NCI-H446 (cell line): ENCODE results near the gene CABP2.
A peak's percentile ranks its signal among the peaks of the same experiment; 100 is the strongest.

Experiments
- DNase-seq, 2 experiments: peaks; one replicate each; lab custom pipeline; 2025; lab: John Stamatoyannopoulos, UW

The CABP2 gene

DNA sequence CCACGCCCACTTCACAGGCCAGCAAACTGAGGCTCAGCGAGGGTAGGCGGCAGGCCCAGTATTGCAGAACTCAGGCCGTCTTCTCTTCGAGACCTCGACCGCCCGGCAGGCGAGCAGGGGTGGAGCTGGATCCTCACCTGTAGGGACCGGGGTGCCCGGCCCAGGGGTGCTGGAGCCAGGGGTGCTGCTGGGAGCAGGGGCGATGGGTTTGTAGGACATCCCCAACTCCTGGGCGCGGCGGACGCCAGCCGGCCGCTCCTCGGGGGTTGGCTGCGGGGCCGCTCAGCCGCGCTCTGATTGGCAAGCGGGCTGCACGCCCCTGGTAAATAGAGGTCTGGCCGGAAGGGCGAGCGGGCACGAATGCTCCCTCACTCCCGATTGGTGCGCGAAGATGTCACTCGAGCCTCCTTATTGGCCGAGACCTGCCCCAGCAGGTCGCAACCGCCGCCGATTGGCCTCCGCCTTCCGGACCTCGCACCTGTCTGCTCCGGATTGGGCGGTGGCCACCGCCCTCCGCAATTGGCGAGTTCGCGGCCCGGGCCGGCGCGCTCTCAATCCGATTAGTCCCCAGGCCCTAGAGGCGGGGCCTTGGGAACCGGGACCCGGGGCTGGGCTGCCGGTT is 15.3 kb downstream of the CABP2 start, which contains the start of gene CDK2AP2:
Gene CDK2AP2, minus strand, starts transcription at position 299 of the 622 bp plus-strand sequence. Its CDS starts 80 bp downstream, at position 219.
- DNase-seq: peak; percentile 98 to 100

DNA sequence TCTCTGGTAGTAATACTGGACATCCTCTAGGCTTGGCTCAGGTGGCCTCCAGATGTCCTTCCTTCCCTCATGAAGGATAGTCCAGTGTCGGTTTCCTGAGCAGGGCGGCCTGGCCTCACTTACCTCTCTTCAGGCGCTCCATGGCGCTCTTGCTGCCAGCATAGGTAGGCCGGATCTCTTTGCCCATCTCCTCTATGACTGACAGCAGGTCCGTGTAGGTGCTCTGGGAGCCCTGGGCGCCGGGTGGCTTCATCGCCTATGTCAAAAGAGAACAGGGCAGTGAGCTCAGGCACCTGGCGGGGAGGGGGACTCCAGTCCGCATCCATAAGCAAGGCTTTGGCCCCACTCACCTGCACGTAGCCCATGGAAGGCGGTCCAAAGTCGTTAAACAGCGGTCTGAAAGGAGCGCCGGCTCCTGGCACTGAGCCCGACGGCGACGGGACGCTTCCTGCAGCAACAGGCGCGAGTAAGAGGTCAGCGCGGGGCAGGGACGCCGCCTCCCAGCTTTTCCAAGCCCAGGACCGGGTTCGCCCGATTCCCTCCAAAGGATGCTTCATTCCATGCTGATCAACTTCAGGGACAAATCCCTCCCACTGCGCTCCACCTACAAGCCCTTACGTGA is 15.9 kb downstream of the CABP2 start:
- no peak for DNase-seq

DNA sequence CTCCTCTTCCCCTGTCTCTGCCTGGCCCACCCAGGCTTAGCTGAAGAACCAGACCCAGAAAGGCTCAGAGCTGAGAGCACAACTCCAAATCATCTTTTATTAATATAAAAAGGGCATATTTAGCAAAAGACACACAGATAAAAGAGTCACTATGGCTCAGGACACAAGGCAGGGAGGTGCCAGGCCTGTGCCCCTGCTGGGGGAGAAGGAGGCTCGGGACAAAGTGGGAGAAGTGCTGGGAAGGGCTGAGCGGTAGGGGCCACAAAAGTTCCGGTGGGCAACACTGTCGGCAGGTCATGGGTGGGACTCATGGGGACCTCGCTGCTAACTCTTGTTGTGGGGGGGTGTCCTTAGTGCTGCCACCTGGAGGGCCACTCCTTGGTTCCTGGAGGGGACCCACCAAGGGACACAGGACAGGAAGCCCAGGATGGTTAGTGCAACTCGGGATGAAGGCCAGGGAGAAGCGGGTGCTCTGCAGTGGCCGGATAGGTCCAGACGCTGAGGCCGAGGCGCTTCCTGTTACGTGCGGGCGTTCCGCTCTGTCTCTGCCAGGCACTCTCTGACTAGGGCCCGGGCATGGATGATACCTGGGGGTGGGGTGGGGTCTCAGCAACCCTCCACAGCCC is 16.7 kb downstream of the CABP2 start:
- no peak for DNase-seq

DNA sequence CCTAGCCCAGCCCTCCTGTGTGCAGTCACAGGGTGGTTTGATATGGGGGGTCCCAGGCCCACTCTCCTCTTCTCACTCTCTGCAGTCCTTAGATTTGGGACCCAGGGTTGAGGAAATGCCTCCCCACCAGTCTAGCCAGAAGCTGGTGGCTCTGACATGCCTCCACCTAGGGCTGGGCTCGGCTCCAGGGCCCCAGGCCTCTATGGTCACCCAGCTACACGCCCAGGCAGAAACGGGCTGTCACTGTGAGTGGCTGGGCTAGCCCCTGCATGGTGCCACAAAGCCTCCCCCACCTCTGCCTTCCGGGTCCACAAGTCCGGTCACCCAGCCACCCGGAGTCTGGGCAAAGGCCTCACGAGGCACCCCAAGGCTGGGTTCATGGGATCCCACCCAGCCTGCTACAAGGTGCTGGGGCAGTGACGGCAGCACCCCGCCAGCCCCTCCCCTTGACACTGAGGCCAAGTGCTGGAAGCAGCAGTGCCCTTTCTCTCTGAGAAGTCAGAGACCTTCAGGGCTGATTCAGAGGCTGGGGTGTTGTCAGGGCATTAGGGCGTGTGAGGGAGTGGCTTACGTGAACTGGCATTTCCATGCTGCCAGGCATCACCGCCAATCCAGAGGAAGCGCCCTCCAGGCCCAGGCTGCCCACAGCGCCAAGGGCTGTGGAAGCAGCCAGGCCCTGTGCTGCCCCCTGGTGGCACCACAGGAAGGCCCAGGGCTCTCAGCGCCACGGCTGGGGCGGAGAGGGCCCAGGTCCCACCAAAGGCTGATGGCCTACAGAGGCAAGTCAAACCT is 17.4 kb downstream of the CABP2 start:
- peak; percentile 78 to 92 for DNase-seq

DNA sequence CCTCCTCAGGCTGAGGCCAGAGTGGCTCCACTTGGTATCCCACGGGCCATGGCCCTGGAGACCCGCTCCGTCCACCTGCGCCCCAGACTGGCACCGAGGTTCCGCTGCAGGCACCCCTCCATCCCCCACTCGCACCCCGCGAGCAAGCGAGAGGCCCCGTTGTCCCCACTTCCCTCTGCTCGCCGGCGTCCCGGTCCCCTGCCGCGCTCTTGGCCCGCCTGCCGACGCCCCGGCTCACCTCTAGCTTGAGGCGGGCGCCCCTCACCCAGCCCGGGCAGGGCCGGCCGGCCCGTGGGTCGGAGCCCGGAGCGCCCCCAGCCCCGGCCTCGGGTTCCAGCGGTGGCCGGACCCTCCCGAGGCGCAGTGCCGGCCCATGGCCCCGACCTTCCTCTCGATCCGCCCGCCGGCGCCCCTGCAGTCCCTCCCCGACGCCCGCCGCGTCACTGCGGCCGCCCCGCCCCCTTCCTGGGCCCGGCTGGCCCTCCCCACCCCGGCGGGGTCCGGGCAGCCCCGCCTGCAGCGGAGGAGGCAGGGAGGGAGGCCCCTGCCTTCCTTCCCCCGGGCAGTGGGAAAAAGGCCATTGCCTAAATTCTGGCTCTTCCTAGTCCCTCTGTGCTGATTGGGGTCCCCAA is 18.2 kb downstream of the CABP2 start, which contains the start of gene PITPNM1:
Gene PITPNM1, minus strand, starts transcription at position 414 of the 632 bp plus-strand sequence. CDS start 1,183 bp downstream, outside the sequence.
- peak in 1 of 2 experiments; percentile 32 for DNase-seq

DNA sequence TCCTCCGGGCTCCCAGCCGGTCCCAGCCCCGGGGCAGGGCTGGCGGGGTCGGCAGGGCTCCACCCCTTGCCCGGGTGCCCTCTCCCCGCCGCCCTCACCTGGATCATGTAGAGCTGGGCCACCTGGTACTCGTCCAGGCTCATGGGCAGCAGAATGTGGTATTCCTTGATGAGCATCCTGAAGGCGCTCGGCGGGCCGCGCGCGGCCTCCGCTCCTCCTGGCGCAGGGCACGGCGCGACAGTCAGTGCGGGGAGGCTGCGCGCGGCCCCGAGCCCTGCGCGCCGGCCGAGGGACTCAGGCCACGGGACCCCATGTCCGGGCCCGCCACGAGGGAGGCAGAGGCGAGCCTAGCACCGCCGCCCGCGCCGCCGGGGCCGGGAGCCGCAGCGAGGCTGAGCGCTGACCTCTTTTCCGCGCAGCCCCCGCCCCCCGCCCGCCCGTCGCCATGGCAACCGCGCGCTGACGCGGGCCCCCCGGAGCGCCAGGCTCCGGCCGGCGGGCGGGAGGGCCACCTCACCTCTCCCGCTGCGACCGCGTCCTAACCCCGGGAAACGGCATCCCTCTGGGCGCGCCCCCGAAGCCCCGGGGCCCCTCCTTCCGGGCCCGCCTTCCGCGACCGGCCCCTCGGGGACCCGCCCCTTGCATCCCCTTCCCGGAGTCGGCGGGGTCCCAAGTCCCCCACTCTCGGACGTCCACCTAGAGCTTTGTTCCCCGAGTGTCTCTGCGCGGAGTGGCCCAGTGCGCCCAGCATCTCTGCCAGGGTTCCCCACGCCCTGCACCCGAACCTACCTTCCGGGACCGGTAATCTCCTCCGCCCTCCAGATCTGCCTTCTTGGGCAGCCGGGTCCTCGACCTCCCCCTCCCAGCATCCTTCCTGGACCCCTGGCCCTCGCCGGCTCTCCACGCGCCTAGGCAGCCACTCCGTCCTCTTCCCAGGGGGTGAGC is 19.0 kb downstream of the CABP2 start:
- no peak for DNase-seq

DNA sequence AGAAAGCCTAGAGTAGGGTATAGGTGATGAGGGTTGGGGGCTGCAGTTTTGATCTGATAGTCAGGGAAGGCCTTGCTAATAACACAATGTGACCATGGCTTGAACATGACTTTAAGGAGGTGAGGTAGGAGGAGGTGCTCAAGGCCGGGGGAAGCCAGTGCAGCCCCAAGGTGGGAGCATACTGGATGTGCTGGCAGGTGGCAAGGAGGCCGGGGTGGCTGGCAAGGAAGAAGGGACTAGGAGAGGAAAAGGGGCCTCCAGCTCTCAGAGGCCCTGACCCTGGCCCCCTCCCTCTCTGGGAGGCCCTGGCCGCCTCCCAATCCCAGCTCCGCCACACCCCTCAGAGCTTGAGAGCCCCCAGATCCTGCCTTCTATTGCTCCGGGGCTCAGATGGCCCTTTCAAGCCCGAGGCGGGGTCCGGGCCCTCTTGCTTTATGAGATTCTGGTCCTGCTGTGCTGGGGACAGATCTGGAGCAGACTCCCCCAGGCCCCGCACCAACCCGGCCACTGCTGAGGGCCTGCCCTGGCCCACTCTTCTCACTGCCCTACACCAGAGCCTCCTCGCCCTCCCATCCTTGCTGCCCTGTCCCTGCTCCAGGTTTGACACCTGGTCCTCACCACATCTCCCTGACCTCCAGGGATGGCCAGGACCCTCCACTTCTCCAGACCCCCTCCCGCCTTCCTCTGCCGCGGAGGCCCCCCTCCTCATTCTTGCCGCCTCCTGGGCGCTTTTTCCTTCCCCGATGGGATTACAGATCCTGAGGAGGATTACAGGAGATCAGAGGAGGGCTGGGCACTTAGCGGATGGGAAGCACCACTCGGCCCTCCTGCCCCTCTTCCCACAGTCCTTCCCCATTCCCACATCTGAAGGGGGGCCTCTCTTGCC is 19.9 kb downstream of the CABP2 start:
- DNase-seq: no peak

DNA sequence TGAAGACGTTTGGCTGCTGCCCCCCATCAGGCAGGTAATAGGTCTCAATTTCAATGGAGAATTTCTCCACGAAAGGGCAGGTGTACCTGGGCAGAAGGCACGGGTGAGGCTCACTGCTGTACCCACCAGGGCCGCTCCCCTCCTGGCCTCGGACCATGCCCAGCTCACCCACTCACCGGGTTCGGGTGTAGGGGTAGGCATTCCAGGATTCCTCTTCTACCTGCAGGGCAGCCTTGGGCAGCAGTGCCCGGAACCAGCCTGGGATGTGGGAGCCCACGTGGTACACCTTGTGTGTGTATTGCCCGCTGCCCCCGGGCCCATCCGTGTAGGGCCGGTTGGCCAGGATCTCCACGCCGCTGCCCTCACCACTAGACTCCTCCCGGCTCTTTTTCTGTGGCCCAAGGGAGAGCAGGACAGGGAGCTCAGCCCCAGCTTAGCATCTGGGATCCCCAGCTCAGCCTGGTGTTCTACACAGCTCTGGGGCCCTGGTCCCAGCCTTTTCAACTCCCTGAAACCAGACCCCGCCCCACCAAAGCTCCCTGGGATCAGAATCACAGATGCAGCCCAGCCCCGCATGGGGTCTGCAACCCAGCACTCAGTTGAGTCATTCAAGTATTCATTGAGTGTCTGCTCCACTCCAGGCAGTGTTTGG is 20.8 kb downstream of the CABP2 start:
- no peak for DNase-seq

DNA sequence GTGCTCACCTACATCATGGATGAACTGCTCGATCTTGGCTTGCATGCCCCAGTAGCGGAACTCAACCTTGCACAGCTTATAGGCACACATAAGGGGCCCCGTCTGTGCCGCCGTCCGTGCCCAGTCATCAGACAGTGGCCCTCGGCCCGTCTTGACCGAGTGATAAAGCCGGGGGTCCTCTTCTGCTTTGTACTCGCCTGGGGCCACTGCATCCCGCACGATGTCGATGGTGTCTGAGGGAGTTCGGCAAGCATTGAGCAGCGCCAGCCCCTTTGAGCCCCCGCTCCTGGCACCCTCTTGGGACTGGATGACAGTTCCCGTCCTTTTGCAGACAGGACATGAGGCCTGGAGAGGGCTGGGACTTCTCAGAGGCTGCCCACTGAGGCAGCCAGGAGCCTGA is 21.4 kb downstream of the CABP2 start:
- DNase-seq: no peak

DNA sequence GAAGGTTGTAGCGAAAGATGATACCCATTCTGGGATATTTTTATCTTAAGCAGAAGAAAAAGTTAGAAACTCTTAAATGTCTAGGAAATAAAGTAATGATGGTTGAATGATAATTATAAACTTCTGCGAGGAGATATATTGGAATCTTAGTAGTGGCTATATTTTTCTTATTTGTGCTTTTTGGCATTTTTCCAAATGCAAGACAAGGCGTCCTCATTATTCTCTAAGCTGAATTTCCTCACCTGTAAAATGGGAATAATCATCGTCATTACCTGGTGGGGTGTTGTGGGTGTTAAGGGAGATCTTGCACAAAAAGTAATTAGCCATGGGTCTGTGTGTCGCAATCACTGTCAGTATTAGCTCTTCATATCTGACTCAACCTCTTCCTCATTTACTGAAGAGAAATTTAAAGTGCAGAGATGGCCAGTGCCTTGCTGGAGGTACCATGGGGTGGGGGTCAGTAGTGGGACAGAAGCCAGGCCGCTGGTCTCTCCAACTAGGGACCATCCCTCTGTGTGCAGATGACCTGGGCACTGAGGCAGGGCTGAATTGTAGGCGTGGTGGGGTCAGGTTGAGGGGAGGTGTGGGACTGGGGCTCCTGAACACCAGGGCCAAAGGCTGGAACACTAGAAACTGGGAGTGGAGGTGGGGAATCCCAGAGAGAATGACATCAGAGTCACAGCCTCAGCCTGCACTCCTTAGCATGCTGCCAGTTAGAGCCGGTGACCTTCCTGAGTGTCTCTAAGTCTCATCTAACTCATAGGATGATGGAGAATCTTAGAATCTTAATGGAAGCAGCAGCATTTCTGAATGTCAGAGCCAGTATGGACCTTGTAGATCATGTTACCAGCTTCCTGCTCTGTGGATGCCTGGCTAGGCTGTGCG is 22.2 kb downstream of the CABP2 start:
- no peak for DNase-seq

DNA sequence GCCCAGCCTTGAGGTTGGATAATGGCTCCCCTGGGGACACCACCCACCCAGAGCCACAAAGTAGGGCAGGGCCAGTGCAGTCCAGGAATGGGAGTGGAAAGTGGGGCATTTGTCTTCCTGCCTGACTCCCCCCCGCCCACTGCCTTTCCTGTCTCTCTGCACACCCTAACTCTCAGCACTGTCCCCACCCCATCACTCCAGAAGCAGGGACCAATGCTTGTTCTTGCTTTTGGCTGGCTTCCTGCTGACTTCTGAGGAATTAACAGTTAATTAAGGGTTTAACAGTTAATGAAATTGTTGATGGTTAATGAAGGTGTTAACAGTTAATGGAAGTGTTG is 22.8 kb downstream of the CABP2 start:
- no peak for DNase-seq

DNA sequence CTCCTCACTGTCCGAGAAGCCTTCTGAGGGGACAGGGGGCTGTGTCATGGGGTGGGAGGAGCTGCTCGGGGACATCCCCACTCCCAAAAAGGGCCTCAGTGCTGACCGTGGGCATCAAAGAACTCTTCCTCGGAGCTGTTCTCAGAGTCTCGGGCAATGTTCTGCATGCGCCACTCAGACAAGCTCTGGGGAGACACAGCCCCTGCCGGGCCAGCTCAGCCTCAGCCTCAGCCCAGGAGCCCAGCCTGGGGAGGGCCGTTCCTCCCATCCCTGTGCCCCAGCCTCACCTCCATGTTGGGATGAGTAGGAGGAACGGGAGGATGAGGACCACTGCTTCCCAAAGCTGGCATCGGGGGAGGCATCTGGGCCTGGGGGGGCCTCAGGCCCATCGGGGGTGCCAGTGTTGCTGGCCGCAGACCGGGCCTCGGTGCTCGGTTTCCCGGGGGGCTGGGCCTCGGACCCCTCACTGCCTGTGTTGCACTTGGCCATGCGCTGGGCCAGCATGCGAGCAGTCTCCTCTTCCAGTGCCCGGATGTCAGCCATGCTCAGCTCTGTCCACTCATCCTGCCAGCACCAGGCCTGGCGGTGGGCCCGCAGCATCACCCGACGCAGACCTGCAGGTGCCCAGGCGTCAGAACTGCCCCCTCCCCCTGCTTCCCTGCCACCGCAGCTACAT is 23.3 kb downstream of the CABP2 start:
- DNase-seq: no peak

DNA sequence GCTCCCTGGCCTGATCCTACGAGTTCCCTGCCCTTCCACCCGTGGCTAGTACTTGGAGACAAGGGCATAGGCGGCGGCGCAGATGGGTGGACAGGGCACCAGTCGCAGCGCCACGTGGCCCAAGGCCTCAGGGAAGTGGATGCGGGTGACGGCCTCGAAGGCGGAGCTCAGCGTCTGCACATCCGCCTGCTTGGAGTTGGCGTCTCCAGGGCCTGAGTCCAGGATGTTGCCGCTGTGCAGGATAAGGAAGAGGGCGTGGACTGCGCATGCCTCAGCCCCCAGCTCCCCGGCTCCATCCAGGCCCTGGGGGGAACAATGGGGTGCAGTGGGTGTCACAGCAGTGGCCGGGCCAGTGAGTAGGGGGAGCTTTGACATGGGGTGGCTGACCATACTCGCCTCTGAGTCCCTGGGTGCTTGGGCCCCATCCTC is 24.7 kb downstream of the CABP2 start:
- no peak for DNase-seq

DNA sequence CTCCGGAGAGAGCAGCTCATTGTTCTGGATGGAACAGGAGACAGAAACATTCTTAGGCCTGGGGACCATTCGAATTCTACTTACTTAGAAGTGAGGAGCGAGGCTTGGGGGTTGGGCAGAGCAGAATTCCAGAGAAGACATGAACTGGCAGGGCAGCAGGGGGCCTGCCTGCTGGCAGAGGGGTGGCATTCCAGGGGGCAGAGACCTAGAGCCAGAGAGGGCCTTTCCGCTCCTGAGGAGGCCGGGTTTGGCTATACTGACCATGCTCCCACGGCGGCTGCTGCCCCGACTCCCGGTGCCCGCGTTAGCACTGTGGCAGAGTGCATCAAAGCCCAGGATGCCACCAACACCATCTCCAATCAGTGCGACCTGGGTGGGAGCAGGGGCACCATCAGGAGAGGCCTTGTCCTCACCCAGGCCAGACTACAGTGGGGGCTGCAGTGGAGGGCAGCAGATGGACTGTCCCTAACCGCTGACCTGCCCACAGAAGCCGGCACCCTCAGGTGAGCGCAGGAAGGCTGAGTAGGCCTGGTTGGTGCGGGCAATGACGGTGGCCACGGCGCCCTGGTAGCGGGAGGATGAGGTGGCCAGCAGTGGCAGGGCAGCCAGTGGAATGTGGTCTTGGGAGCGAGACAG is 25.5 kb downstream of the CABP2 start:
- DNase-seq: no peak

DNA sequence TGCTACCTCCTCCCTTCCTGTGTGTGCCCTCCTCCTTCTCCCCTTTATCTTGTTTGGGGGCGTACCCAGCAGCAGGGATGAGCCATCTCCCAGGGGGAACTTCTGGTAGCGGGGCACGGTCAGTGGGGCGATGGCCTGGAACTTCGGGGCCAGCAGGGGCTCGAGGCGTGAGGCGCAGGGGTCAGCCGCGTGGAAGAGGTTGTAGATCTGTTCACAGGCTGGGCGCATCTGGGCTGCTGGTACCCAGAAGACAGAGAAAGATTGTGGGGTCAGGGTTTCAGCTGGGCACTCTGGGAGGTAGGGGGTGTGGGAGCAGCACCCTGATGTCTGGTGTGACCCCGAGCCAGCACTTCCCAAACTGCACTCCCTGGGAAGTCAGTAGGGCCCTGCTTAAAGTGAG is 27.1 kb downstream of the CABP2 start:
- DNase-seq: no peak

DNA sequence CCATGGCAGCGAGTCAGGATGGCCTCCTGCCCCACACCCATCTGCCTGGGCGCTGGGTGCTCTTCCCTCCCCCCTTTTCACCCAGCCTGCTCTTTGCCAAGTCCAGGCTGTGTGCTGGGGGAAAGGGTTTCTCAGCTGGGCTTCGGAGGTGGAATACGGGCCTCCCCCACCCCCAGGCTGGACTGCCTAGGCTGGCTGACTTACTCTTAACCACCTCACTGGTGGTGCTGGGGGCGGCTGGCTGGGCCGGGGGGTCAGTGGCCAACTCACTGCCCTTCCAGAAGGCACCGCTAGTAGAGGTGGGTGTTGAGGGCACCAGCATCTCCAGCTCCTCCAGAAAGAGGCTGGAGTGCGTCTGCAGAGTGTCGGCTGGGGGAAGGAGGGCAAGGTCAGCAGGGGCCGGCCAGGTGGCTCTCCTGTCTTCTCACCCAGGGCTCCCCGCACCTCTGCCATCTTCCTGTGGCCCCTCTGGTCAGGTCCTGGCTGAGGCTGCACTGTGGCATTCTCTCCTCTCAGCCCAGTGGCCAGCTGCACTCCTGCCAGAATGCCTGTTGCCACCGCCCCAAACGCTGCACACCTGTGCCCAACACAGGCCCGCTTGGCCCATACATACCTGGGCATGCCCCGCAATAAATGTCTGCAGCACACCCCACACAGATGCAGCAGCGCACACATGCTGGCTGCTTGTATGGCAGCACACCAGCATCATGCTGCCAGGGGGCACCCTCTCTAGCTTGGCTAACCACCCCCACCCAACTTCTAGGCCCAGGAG is 27.8 kb downstream of the CABP2 start:
- DNase-seq: no peak
